ENCODE measurements around the gene PWP1.

Gene PWP1

DNA sequence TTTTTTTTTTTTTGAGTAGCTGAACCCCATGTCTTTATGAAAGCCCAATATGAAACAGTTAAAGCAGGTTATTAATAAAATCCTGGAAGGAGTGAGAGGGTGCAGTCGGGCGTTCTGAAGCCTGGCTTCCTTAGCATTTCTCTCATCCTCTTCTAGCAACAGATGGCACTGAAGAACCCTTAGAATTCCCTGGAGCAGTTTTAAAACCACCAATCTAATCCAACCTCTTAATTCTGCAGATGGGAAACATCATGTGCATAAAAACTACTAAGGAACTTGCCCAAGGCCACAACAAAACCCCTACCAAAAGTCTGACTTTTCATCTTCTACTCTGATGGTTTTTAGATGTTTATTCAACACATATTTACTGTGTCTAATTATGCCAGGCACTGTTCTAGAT lies 50.2 kb downstream of the PWP1 start:
- DNase-seq (ENCODE audit: low read depth), result no peak

GRCh38 chr12:107736914-107737313 lies 51.3 kb downstream of the PWP1 start:
- no peak for DNase-seq (ENCODE audit: low read depth)

DNA sequence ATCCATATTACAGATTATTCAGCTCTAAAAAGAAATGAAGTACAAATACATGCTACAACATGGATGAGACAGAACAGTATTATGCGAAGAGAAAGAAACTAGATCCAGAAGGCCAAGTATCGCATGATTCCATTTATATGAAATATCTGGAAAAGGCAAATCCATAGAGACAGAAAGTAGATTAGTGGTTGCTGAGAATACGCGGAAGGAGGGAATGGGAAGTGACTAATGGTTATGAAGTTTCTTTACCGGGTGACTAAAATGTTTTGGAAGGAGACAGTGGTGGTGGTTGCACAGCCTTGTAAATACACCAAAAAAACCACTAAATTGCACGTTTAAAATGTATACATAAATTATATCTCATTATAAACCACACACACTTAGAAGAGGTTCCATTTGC lies 62.9 kb downstream of the PWP1 start:
- no peak for DNase-seq (ENCODE audit: low read depth)

DNA sequence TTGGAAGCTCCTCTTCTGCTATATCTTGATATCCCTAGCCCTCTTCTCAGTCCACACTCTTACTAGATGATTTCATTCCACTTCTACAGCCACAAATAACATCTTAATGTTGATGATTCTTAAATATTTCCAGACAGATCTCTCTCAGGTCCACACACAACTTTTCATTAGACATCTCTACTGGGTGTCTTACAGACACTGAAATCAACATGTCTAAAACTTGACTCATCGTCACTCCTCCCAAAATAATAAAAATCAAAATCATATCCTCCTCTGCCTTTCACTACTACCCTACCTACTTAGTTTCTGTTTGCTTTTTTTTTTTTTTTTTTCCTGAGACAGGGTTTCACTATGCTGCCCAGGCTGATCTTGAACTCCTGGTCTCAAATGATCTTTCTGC lies 63.5 kb downstream of the PWP1 start:
- no peak for DNase-seq (ENCODE audit: low read depth)

DNA sequence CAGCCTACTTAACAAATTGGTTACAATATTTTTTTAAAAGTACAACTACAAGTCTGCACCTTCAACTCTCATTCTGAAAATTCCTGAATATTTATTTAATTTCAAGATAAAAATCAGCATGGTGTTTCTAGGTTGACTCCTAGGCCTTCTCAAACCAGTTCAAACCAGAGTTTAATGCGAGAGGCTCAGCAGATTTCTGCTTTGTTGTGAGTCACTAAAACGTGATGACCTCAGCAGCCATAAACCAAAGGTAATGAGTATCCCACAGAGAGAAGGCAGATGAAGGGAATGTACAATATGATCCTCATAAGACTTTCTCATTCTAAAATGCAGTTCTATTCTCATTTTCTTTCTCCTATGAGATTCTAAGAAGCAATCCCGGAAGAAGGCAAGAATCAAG lies 73.8 kb downstream of the PWP1 start:
- peak; percentile 2 for DNase-seq (ENCODE audit: low read depth)

- peak; percentile 12 for DNase-seq (ENCODE audit: low read depth)
Observed at GRCh38 chr12:107760207-107760808, 74.7 kb downstream of the PWP1 start.

DNA sequence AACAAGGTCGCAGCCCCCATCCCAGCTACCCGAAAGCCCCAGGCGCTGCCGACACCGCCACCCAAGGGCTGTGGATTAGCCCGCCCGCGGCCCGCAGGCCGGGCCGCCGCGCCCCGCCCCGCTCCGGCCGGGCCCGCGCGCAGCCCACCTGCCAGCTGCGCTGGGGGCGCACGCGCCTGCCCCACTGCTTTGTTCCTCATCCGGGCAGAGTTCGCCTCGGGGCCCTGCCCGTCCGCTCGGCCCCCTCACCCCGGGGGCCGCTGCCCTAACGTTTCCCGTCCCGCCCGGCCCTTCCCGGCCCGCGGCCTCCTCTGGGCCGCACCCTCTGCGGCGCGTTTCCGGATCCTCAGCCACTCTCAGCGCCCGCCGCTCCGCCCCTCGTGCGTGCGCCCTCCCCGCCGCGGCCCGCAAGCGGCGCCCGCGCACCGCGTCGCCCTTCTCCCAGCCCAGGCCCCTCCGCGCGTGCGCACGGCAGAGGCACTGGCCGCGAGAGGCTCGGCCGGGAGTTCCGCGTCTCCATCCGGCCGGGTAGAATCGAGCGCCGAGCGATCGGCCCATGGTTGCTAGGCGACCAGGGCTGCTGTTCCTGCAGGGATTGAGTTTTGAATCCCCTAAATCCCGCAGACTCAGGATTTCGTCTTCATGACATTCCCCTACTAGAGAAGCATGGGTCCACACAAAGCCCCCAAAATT lies 75.4 kb downstream of the PWP1 start, which contains the start of gene PRDM4:
PRDM4 (minus strand) TSS at position 329 of the 693 bp plus-strand sequence. CDS start 622 bp downstream, outside the sequence.
- DNase-seq (ENCODE audit: low read depth), result peak; percentile 85

DNA sequence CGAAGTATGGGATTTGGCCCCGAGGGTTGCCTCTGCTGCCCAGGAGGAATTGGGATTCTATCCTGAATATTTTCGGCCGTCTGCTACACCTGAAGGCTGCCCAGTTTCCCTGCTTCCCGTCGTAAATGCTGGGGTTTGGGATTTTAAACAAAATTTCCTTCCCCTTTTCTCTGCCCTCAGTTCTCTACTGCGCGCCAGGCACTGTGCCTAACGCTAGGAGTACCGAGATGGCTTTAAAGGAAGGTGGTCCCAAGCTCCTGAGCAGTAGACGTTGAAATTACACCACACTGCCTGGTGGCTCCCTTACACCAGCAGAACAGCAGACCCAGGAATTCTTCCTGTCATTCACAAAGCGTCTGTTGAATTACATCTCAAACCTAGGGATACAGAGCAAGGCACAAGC lies 75.9 kb downstream of the PWP1 start:
- no peak for DNase-seq (ENCODE audit: low read depth)

All from T follicular helper cell (primary cell).